ENCODE data around the gene DAPK2.

The DAPK2 gene

DNA sequence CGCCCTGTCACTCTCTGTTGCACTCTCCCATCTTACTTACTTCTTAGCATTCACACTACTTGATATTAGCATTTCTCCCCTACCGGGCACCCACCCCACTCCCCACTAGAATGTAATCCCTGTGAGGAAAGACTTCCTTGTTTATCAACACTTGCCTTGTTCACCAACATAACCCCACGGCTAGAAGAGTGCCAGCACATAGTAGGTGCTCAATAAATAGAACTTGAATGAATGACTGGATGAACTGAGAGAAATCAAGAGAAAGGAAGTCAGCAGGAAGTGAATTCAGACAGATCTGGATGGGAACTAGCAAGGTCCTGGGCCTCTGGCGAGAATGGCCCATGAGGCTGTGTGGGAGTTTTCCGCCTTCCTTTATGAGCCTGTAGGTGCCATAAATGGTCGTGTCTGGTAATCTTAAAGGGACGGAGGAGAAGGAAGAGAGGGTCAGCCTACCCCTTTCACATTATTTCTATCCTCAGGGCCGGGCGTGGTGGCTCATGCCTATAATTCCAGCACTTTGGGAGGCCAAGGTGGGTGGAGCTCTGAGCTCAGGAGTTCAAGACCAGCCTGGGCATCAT, 170.1 kb downstream of the DAPK2 start:
- no peak overlapping the region for H2AFZ ChIP-seq (ENCODE audit: low read depth, low read length)

GRCh38 chr15:63874616-63875015, 171.7 kb downstream of the DAPK2 start:
- Histone ChIP-seq H4K8ac (ENCODE audit: low read length) (no peak overlapping the region), H2AFZ (ENCODE audit: low read depth, low read length) (no peak overlapping the region), H3K9ac (ENCODE audit: low read length) (no peak overlapping the region), H3K27me3 (ENCODE audit: control insufficient read depth in 1 of 2, insufficient read depth in 1 of 2, low read length in 2 of 2) (peaks cover 0 to 7% of the 10 kb centered on the region in 2 experiments), H3K36me3 (ENCODE audit: control insufficient read depth in 1 of 2, insufficient read depth in 2 of 2, low read depth in 1 of 2, low read length in 2 of 2) (no peaks in the 10 kb centered on the region), H2BK120ac (ENCODE audit: low read depth, low read length) (no peak overlapping the region), H2BK5ac (ENCODE audit: low read depth, low read length, poor library complexity, severe bottlenecking) (no peak overlapping the region), H3K4me3 (ENCODE audit: insufficient read depth in 1 of 2, low read depth in 1 of 2, low read length in 2 of 2) (no peak overlapping the region), H3K23ac (ENCODE audit: low read length in 2 of 2) (no peak overlapping the region), H3K4me2 (ENCODE audit: low read length, poor library complexity, severe bottlenecking) (no peak overlapping the region), H3K79me1 (replicated peaks; ENCODE audit: low read length, poor library complexity, severe bottlenecking) (no peaks in the 10 kb centered on the region), H3K27ac (ENCODE audit: low read length, poor library complexity, severe bottlenecking) (no peak overlapping the region), H3K4me1 (ENCODE audit: control insufficient read depth, insufficient read depth, low read depth, low read length) (peaks cover 2% of the 10 kb centered on the region), H2BK15ac (ENCODE audit: low read depth, poor library complexity, severe bottlenecking) (no peak overlapping the region), H3K18ac (ENCODE audit: low read depth in 1 of 2, low read length in 2 of 2) (no peak overlapping the region), H2AK5ac (ENCODE audit: low read length, severe bottlenecking) (no peak overlapping the region), H3K4ac (ENCODE audit: low read depth in 1 of 2, low read length in 2 of 2) (no peak overlapping the region), H3K14ac (ENCODE audit: low read length in 2 of 2) (no peak overlapping the region), H3K9me3 (ENCODE audit: control insufficient read depth, low read length) (no peaks in the 10 kb centered on the region), H2BK12ac (ENCODE audit: low read length in 2 of 2) (no peak overlapping the region), H4K91ac (ENCODE audit: low read length) (no peak overlapping the region)
- DNase-seq: no peak
- 49% methylated on average over 3 of the region's 4 CpGs for WGBS

More for the DNA sequence above, 170.1 kb downstream of the DAPK2 start:
- Histone ChIP-seq H3K4me2 (ENCODE audit: low read length, poor library complexity, severe bottlenecking) (no peak overlapping the region), H3K18ac (ENCODE audit: low read depth in 1 of 2, low read length in 2 of 2) (no peak overlapping the region), H3K9me3 (ENCODE audit: control insufficient read depth, low read length) (no peaks in the 10 kb centered on the region), H3K9ac (ENCODE audit: low read length) (no peak overlapping the region), H2BK12ac (ENCODE audit: low read length in 2 of 2) (no peak overlapping the region), H3K79me1 (replicated peaks; ENCODE audit: low read length, poor library complexity, severe bottlenecking) (no peaks in the 10 kb centered on the region), H3K4ac (ENCODE audit: low read depth in 1 of 2, low read length in 2 of 2) (no peak overlapping the region), H4K91ac (ENCODE audit: low read length) (no peak overlapping the region), H2BK120ac (ENCODE audit: low read depth, low read length) (no peak overlapping the region), H3K27ac (ENCODE audit: low read length, poor library complexity, severe bottlenecking) (no peak overlapping the region), H3K27me3 (ENCODE audit: control insufficient read depth in 1 of 2, insufficient read depth in 1 of 2, low read length in 2 of 2) (peaks cover 0 to 7% of the 10 kb centered on the region in 2 experiments), H3K4me1 (ENCODE audit: control insufficient read depth, insufficient read depth, low read depth, low read length) (peaks cover 2% of the 10 kb centered on the region), H3K23ac (ENCODE audit: low read length in 2 of 2) (no peak overlapping the region), H4K8ac (ENCODE audit: low read length) (no peak overlapping the region), H2BK15ac (ENCODE audit: low read depth, poor library complexity, severe bottlenecking) (no peak overlapping the region), H2BK5ac (ENCODE audit: low read depth, low read length, poor library complexity, severe bottlenecking) (no peak overlapping the region), H3K4me3 (ENCODE audit: insufficient read depth in 1 of 2, low read depth in 1 of 2, low read length in 2 of 2) (no peak overlapping the region), H3K36me3 (ENCODE audit: control insufficient read depth in 1 of 2, insufficient read depth in 2 of 2, low read depth in 1 of 2, low read length in 2 of 2) (no peaks in the 10 kb centered on the region), H2AK5ac (ENCODE audit: low read length, severe bottlenecking) (no peak overlapping the region), H3K14ac (ENCODE audit: low read length in 2 of 2) (no peak overlapping the region)
- WGBS: 59% methylated on average over 6 of the region's 9 CpGs
- DNase-seq: no peak

DNA sequence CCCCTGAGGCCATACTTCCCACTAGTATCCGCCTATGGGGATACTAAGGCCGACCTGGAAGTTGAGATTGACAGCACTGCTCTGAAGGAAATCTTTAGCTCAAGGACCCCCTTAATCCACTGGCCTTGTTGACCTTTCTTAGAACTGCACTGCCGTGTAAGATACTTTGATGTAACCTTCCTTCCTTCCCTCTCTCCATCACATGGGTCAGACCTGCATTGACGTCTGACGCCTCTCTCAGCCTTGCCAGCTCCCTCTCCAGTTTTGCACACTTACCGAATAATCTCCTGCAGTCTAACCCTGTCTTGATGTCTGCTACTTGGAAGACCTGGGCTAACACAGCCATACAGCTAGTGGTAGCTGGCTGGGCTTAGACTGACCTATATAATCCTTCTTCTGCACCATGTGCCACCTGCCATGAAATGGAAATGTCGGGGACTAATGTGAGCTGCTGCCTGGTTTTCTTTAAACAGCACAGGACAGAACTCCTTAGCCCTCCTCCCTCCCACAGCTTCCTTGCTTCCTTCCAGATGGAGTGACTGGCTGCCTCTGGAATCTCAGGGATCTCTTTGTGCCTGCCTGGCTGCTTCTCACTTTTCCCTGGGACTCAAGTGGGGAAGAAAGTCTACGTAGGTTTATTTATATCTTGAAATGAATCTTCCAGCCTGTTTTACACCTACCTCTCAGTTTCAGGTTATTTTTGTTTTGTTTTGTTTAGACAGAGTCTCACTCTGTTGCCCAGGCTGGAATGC, 173.3 kb downstream of the DAPK2 start:
- Histone ChIP-seq H3K27ac (ENCODE audit: low read length, poor library complexity, severe bottlenecking) (no peak overlapping the region), H2BK5ac (ENCODE audit: low read depth, low read length, poor library complexity, severe bottlenecking) (no peak overlapping the region), H3K9me3 (ENCODE audit: control insufficient read depth, low read length) (no peaks in the 10 kb centered on the region), H4K91ac (ENCODE audit: low read length) (no peak overlapping the region), H3K23ac (ENCODE audit: low read length in 2 of 2) (no peak overlapping the region), H3K4me1 (ENCODE audit: control insufficient read depth, insufficient read depth, low read depth, low read length) (peaks cover 2% of the 10 kb centered on the region), H3K27me3 (ENCODE audit: control insufficient read depth in 1 of 2, insufficient read depth in 1 of 2, low read length in 2 of 2) (peaks cover 0 to 7% of the 10 kb centered on the region in 2 experiments), H3K4ac (ENCODE audit: low read depth in 1 of 2, low read length in 2 of 2) (no peak overlapping the region), H2AFZ (ENCODE audit: low read depth, low read length) (no peak overlapping the region), H3K9ac (ENCODE audit: low read length) (no peak overlapping the region), H3K14ac (ENCODE audit: low read length in 2 of 2) (no peak overlapping the region), H2AK5ac (ENCODE audit: low read length, severe bottlenecking) (no peak overlapping the region), H4K8ac (ENCODE audit: low read length) (no peak overlapping the region), H3K79me1 (replicated peaks; ENCODE audit: low read length, poor library complexity, severe bottlenecking) (no peaks in the 10 kb centered on the region), H2BK15ac (ENCODE audit: low read depth, poor library complexity, severe bottlenecking) (no peak overlapping the region), H3K4me2 (ENCODE audit: low read length, poor library complexity, severe bottlenecking) (no peak overlapping the region), H3K4me3 (ENCODE audit: insufficient read depth in 1 of 2, low read depth in 1 of 2, low read length in 2 of 2) (no peak overlapping the region), H2BK12ac (ENCODE audit: low read length in 2 of 2) (no peak overlapping the region), H3K18ac (ENCODE audit: low read depth in 1 of 2, low read length in 2 of 2) (no peak overlapping the region), H3K36me3 (ENCODE audit: control insufficient read depth in 1 of 2, insufficient read depth in 2 of 2, low read depth in 1 of 2, low read length in 2 of 2) (no peaks in the 10 kb centered on the region), H2BK120ac (ENCODE audit: low read depth, low read length) (no peak overlapping the region)
- DNase-seq: peak; percentile 4
- 80% methylated on average over 7 of the region's 8 CpGs for whole genome bisulfite sequencing

DNA sequence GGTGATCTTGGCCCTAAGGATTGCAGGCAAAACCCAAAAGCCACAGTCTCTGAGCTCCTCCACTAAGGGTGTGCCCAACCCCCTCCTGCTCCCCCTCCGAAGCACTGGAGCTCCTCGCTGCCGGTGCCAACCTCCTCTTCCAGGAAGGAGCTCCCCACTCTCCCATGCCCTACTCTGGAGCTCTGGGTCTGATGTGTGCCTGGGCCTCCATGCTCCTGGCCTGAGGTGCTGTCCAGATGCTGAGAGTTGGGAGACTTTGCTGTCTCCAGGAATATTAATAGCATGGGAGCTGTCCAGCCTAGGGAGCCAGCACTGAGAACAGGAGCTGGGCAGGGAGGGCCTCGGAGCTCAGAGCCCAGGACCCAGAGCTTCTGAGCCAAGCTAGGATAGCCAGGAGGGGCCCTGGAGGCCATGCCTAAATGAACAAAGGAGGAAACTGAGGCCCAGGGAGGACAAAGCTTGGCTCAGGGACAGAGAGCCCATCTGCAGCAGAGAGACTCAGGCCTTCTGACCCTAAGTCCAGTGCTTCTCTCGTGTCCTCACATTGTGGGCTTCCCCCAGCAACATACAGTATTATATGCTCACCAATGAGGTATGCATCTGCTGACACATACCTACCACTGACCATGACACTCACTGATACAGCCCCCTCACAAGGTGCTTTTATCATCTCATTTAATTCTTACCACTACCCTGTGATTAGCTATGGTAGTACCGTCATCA, 175.6 kb downstream of the DAPK2 start:
- H3K27ac ChIP-seq (ENCODE audit: low read length, poor library complexity, severe bottlenecking): no peak overlapping the region
- H2AFZ ChIP-seq (ENCODE audit: low read depth, low read length): no peak overlapping the region
- H2BK15ac ChIP-seq (ENCODE audit: low read depth, poor library complexity, severe bottlenecking): no peak overlapping the region
- H3K4me3 ChIP-seq (ENCODE audit: insufficient read depth in 1 of 2, low read depth in 1 of 2, low read length in 2 of 2): no peak overlapping the region
- H3K4ac ChIP-seq (ENCODE audit: low read depth in 1 of 2, low read length in 2 of 2): no peak overlapping the region
- no peak overlapping the region for H3K23ac ChIP-seq (ENCODE audit: low read length in 2 of 2)
- no peak overlapping the region for H3K18ac ChIP-seq (ENCODE audit: low read depth in 1 of 2, low read length in 2 of 2)
- H2BK12ac ChIP-seq (ENCODE audit: low read length in 2 of 2): no peak overlapping the region
- no peak overlapping the region for H4K8ac ChIP-seq (ENCODE audit: low read length)
- no peaks in the 10 kb centered on the region for H3K36me3 ChIP-seq (ENCODE audit: control insufficient read depth in 1 of 2, insufficient read depth in 2 of 2, low read depth in 1 of 2, low read length in 2 of 2)
- peaks cover 0 to 6% of the 10 kb centered on the region in 2 experiments for H3K27me3 ChIP-seq (ENCODE audit: control insufficient read depth in 1 of 2, insufficient read depth in 1 of 2, low read length in 2 of 2)
- H3K79me1 ChIP-seq (replicated peaks; ENCODE audit: low read length, poor library complexity, severe bottlenecking): no peaks in the 10 kb centered on the region
- WGBS: 50% methylated on average over 6 of the region's 6 CpGs
- H3K14ac ChIP-seq (ENCODE audit: low read length in 2 of 2): no peak overlapping the region
- peak; percentile 89 for DNase-seq
- no peak overlapping the region for H3K4me2 ChIP-seq (ENCODE audit: low read length, poor library complexity, severe bottlenecking)
- no peaks in the 10 kb centered on the region for H3K9me3 ChIP-seq (ENCODE audit: control insufficient read depth, low read length)
- H2AK5ac ChIP-seq (ENCODE audit: low read length, severe bottlenecking): no peak overlapping the region
- no peak overlapping the region for H2BK5ac ChIP-seq (ENCODE audit: low read depth, low read length, poor library complexity, severe bottlenecking)
- H4K91ac ChIP-seq (ENCODE audit: low read length): no peak overlapping the region
- no peak overlapping the region for H3K9ac ChIP-seq (ENCODE audit: low read length)
- H2BK120ac ChIP-seq (ENCODE audit: low read depth, low read length): no peak overlapping the region
- peaks cover 2% of the 10 kb centered on the region for H3K4me1 ChIP-seq (ENCODE audit: control insufficient read depth, insufficient read depth, low read depth, low read length)
